ENCODE data around the gene KIF16B. TPM values are rescaled to one million over a fixed set of nuclear protein-coding genes. Genes with fewer than 3 reads are reported as not detected.

KIF16B gene
- total and polyA plus RNA-seq, 2 of the 8 experiments (the other 6 are each of a cell fraction or from before 2014, with no cell fraction given) = 3.0 to 9.2 TPM

GRCh38 chr20:16573001-16573965 is at the start of gene KIF16B (continued):
- 0 out of 2 replicates have a peak, but pooled peaks have one; percentile 41 for TF ChIP-seq CREB1 (IDR thresholded peaks at IDR 0.05)
- TF ChIP-seq RNF2 (IDR thresholded peaks at IDR 0.05; ENCODE audit: borderline replicate concordance, low read depth, low read length, missing control alignments, poor library complexity, severe bottlenecking) = no peak
- TF ChIP-seq ZNF274 (IDR thresholded peaks at IDR 0.05; ENCODE audit: borderline replicate concordance, extremely low read depth, low read length) = no peak
- no peak for TF ChIP-seq FOSL1 (IDR thresholded peaks at IDR 0.05; ENCODE audit: insufficient read depth, low read depth, low read length)
- no peak for TF ChIP-seq CTBP2 (IDR thresholded peaks at IDR 0.05; ENCODE audit: borderline replicate concordance, insufficient read depth, insufficient read length, low read length)
- TF ChIP-seq BACH1 (IDR thresholded peaks at IDR 0.05; ENCODE audit: low read length) = no peak
- no peak; the same call in 1 of the 2 replicates for TF ChIP-seq JUND (IDR thresholded peaks at IDR 0.05; ENCODE audit: low read length)
- TF ChIP-seq RBBP5 (IDR thresholded peaks at IDR 0.05; ENCODE audit: borderline replicate concordance, low read depth, low read length) = no peak

Data from H1 (cell line).